HT1080 (cell line): ENCODE results near the gene NUDCD3. TPM values are rescaled to one million over a fixed set of nuclear protein-coding genes. Genes with fewer than 3 reads are reported as not detected.
A peak's percentile ranks its signal among the peaks of the same experiment; 100 is the strongest.

Source experiments
- DNase-seq: peaks from one replicate; pipeline ENCODE4 v3.0.0-alpha.2; 2015; ENCODE audit warnings: low read depth
- total RNA-seq: library from RNA; depleted of rRNA; stranded (reverse); fragments of >200 nt; shearing (Covaris generic); gene quantifications from 2 replicates; pipeline ENCODE4 v1.2.3, GENCODE V29; 2014

Gene NUDCD3
- total RNA-seq, 1 experiment from 2014 or later, result 72.3 TPM

- DNase-seq, result no peak
Measured at GRCh38 chr7:44368455-44368854, 122.0 kb downstream of the NUDCD3 start.

- no peak for DNase-seq
Measured at GRCh38 chr7:44367475-44368043, 122.9 kb downstream of the NUDCD3 start.

DNA sequence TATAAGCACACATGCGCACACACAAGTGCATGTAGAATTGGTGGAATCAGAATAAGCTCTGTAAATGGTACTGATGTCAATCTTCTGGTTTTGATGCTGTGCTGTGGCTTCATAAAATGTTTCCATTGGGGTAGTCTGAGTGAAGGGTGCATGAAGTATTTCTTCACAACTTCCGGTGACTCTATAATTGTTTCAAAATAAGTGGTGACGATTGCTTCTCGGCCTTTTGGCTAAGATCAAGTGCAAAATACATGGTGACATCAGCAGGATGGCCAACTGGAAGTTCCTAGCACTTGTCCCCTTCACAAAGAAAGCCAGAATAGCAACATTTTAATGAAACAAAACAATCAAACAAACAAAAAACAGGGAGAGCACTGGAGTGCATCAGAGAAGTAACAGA is 123.5 kb downstream of the NUDCD3 start:
- DNase-seq, result no peak

GRCh38 chr7:44353668-44354067 is 136.8 kb downstream of the NUDCD3 start:
- no peak for DNase-seq

- DNase-seq, result no peak
Measured at GRCh38 chr7:44348851-44349781, 141.3 kb downstream of the NUDCD3 start.

DNA sequence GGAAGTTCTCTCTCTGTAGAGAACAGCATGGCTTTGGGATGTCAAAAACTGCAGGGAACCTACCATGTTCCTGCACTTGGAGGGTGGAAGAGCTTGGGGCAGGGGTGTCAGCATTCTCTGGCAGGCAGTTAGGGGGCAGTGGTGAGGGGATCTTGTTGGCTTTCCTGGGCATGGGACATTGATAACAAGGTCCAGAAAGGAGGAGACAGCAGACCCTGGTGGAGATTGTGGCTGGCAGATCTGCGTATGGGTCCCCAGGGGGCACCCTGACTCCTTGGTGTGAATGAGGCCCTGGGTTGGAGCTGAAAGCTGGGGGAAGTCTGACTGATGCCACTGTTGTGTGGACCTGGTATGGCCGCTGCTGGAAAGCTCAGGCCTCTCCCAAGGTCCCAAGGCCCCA is 142.2 kb downstream of the NUDCD3 start:
- peak; percentile 73 for DNase-seq

DNA sequence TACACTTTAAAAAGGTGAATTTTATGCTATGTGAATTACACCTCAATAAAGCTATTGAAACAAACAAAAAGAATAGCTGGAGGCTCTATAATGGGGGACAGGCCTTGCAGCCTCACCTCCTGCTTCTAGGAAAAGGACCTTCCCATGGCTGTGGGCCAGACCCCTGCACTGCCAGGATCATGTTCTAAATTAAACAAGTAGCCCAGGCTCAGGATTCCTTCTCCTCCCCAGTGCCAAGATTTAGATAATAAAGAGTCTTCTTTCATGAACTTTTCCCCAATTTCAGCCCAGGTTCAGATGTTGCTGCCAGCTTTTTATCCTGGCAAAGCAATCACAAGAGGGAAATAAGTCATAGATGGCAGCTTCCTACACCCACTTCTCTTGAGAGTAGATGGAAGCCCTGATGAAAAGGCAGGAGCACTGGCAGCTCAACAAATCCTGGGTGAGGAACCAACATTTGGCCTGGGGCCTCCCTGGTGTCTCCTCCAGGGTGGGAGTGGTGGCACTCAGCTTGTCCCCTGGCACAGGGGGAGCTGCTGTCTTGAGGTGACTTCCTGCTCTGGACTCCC is 142.8 kb downstream of the NUDCD3 start:
- no peak for DNase-seq

DNA sequence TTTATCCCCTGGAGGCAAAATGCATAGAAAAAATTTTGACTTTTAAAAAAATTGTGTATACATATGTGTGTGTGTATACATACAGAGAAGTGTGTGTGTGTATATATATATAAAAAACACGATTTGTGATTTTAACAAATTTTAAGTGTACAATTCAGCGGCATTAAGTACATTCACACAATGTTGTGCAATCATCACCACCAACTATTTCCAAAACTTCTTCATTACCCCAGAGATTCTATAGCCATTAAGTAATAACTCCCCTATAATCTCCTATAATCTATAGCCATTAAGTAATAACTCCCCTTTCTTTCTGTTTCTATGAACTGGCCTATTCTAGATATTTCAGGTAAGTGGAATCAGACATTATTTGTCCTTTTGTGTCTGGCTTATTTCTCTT is 144.4 kb downstream of the NUDCD3 start:
- DNase-seq, result no peak

- DNase-seq, result no peak
Measured at GRCh38 chr7:44341401-44341800, 149.1 kb downstream of the NUDCD3 start.

DNA sequence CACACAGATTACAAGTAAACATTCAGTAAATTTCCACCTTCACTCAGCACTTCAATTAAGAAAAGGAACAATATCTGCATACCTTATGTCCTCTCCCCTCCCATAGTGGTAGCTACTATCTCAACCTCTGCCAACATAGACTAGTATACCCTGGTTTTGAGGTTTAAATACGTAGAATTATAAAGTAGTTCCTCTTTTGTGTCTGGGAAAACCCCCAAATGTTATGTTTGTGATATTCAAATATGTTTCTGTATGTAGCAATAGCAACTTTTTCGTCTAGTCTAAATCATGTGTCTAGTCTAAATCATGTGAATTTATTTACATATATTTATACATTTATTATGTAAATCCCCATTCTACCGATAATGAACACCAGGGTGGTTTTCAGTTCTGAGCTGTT is 151.9 kb downstream of the NUDCD3 start:
- no peak for DNase-seq

GRCh38 chr7:44336491-44336890 is 154.0 kb downstream of the NUDCD3 start:
- no peak for DNase-seq

GRCh38 chr7:44335184-44335583 is 155.3 kb downstream of the NUDCD3 start:
- no peak for DNase-seq

DNA sequence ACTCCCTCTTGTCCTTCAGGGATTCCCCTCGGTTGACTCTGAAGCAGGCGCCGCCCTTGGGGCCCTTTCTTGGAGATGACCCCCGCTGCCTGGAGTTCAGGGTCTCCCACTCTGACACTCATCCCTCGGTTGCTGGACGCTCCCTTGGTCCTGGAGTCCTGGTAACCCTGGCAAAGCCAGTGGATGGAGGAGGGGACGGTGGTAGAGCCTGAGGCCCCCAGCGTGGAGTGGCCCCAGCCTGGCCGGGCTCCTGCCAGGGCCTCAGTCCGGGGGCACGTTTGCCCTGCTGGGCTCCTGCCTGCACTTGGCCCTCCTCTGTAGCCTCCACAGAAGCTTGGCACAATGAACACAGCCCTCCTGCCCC is 155.7 kb downstream of the NUDCD3 start:
- no peak for DNase-seq

DNA sequence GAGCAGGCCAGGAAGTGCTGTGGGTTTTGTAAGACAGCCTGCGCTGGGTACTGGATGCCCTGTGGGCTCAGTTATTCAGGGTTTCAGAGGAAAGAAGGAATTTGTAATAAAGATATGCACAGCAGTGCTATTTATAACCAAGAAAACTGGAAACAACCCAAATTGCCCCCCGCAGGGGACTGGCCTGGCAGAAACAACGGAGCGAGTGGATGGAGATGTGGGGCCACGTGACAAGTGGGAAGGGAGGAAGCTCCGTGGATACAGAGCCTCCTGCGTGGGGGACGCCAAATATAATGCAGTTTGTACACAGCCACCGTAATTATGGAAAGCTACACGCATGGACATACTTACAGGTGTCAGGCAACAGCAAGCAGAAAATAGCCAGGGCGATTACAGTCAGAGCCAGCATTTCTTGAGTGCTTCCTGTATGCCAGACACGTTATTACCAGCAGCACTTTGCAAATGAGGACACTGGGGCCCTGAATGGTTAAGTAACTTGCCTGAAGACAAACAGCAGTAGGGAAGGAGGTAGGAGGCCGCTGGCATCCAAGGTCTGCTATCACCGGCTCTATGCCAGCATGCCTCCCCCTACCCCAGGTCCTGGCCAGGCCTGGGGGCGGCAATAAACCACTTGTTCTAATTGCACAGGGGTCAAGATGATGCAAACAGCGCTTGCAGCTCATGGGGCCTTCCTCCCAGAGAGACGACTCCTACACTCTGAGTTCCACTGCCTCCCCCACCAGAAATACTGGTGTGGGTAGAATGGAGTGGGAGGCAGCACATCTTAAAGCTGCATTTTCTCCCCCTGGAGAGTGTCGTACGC is 156.3 kb downstream of the NUDCD3 start:
- DNase-seq, result no peak

GRCh38 chr7:44331682-44332081 is 158.8 kb downstream of the NUDCD3 start:
- DNase-seq, result no peak

- DNase-seq, result no peak
Measured at GRCh38 chr7:44330331-44330730, 160.1 kb downstream of the NUDCD3 start.

GRCh38 chr7:44329888-44330287 is 160.6 kb downstream of the NUDCD3 start:
- DNase-seq, result no peak
